IMR-90 (cell line): ENCODE measurements around the gene UNC13C. TPM values are rescaled to one million over a fixed set of nuclear protein-coding genes. Genes with fewer than 3 reads are reported as not detected.

Experiments
- ATAC-seq: fragments of 200-7000 bp; cut with Tn5 transposase; 2 replicates; pipeline ENCODE4 v1.9.1; 2020; ENCODE audit warnings: low read depth, mild to moderate bottlenecking, moderate library complexity
- BruUV-seq: library from RNA; stranded (reverse); fragments of 400-500 nt; replicated peaks from 2 replicates; lab custom pipeline; 2021; lab: Mats Ljungman, UMichigan
- CTCF ChIA-PET: fragments of 300-600 bp; formaldehyde crosslinking; extraction: SDS; loops from one replicate; lab custom pipeline; 2021; ENCODE audit warnings: antibody characterized with exemption; lab: Yijun Ruan, JAX
- POLR2A ChIA-PET: fragments of 300-600 bp; sonication (Branson Sonifier 250); formaldehyde crosslinking; loops from one replicate; lab custom pipeline; 2022; ENCODE audit warnings: antibody characterized with exemption; ENCODE audit not compliant: unreplicated experiment; lab: Charles Lee
- DNase-seq: peaks from one replicate; pipeline ENCODE4 v3.0.0; 2013
- H2AFZ ChIP-seq: replicated peaks from 2 replicates; pipeline ENCODE3; 2013; ENCODE audit warnings: low read length, mild to moderate bottlenecking; ENCODE audit not compliant: poor library complexity
- H2AK5ac ChIP-seq: 2 replicates; pipeline ENCODE4 v1.6.1; 2013; ENCODE audit warnings: low read depth, low read length, inconsistent platforms
- H2AK9ac ChIP-seq: replicated peaks from 2 replicates; pipeline ENCODE3; 2013; ENCODE audit warnings: mild to moderate bottlenecking, low read depth, low read length, moderate library complexity; ENCODE audit not compliant: poor library complexity
- H2BK120ac ChIP-seq: 2 replicates; pipeline ENCODE4 v1.6.1; 2013; ENCODE audit warnings: low read depth, low read length, inconsistent platforms
- H2BK15ac ChIP-seq: 3 replicates; pipeline ENCODE4 v1.6.1; 2013; ENCODE audit warnings: low read depth, low read length, inconsistent platforms
- H2BK20ac ChIP-seq: 2 replicates; pipeline ENCODE4 v1.6.1; 2013; ENCODE audit warnings: low read depth, mild to moderate bottlenecking, inconsistent platforms, low read length, moderate library complexity
- H2BK5ac ChIP-seq: 2 replicates; pipeline ENCODE4 v1.6.1; 2013; ENCODE audit warnings: mild to moderate bottlenecking, low read depth, low read length, inconsistent platforms; ENCODE audit not compliant: poor library complexity, severe bottlenecking
- H3K14ac ChIP-seq: replicated peaks from 2 replicates; pipeline ENCODE4 v1.6.1; 2013; ENCODE audit warnings: low read depth, low read length, inconsistent platforms
- H3K18ac ChIP-seq: 2 replicates; pipeline ENCODE4 v1.6.1; 2013; ENCODE audit warnings: low read depth, low read length, control low read depth
- H3K23ac ChIP-seq: 2 replicates; pipeline ENCODE4 v1.6.1; 2013; ENCODE audit warnings: low read depth, low read length, inconsistent platforms
- H3K27ac ChIP-seq: 2 replicates; pipeline ENCODE4 v1.5.1; 2013; ENCODE audit warnings: mild to moderate bottlenecking, control low read depth, low read length; ENCODE audit not compliant: insufficient read depth
- H3K27me3 ChIP-seq: 2 replicates; pipeline ENCODE4 v1.6.1; 2013; ENCODE audit warnings: low read length; ENCODE audit not compliant: control insufficient read depth, insufficient read depth
- H3K36me3 ChIP-seq: 2 replicates; pipeline ENCODE4 v1.6.1; 2013; ENCODE audit warnings: low read length, mixed read lengths; ENCODE audit not compliant: control insufficient read depth, insufficient read depth
- H3K4ac ChIP-seq: 2 replicates; pipeline ENCODE4 v1.6.1; 2013; ENCODE audit warnings: low read depth, low read length, inconsistent platforms
- H3K4me1 ChIP-seq: 2 replicates; pipeline ENCODE4 v1.6.1; 2013; ENCODE audit warnings: low read length, mixed read lengths; ENCODE audit not compliant: control insufficient read depth, insufficient read depth
- H3K4me2 ChIP-seq: 2 replicates; pipeline ENCODE4 v1.6.1; 2013; ENCODE audit warnings: low read depth, mild to moderate bottlenecking, control low read depth, low read length, moderate library complexity
- H3K4me3 ChIP-seq: 2 replicates; pipeline ENCODE4 v1.5.1; 2013; ENCODE audit warnings: low read depth, mild to moderate bottlenecking, control low read depth, low read length, moderate library complexity; ENCODE audit not compliant: insufficient read depth
- H3K56ac ChIP-seq: 2 replicates; pipeline ENCODE4 v1.6.1; 2013; ENCODE audit warnings: low read length, inconsistent platforms; ENCODE audit not compliant: insufficient read depth; ENCODE audit errors: extremely low read depth
- H3K79me1 ChIP-seq, 2 experiments: 2 replicates each; pipeline ENCODE4 v1.6.1; 2013; ENCODE audit warnings: low read length in 2 of 2, inconsistent platforms in 1 of 2, low read depth in 1 of 2
- H3K9ac ChIP-seq: 2 replicates; pipeline ENCODE4 v1.6.1; 2013; ENCODE audit warnings: low read depth, low read length, control low read depth
- H3K9me1 ChIP-seq: 2 replicates; pipeline ENCODE4 v1.6.1; 2013; ENCODE audit warnings: low read length, inconsistent platforms; ENCODE audit not compliant: insufficient read depth
- H3K9me3 ChIP-seq: 2 replicates; pipeline ENCODE4 v1.6.1; 2013; ENCODE audit warnings: low read length; ENCODE audit not compliant: control insufficient read depth, insufficient read depth
- H4K20me1 ChIP-seq: 2 replicates; pipeline ENCODE4 v1.6.1; 2013; ENCODE audit warnings: low read length, inconsistent platforms; ENCODE audit not compliant: insufficient read depth
- H4K5ac ChIP-seq: 2 replicates; pipeline ENCODE4 v1.6.1; 2013; ENCODE audit warnings: mild to moderate bottlenecking, low read depth, low read length, control low read depth
- H4K8ac ChIP-seq, 2 experiments: 2 replicates each; pipeline ENCODE4 v1.6.1; 2013; ENCODE audit warnings: low read depth in 2 of 2, low read length in 2 of 2, control low read depth in 1 of 2, inconsistent platforms in 1 of 2
- H4K91ac ChIP-seq: 2 replicates; pipeline ENCODE4 v1.6.1; 2013; ENCODE audit warnings: low read depth, low read length, inconsistent platforms; ENCODE audit not compliant: insufficient read depth
- BHLHE40 ChIP-seq: fragments of 150-350 bp; IDR thresholded peaks from 2 replicates; pipeline ENCODE4 v1.6.1; 2016; ENCODE audit warnings: mild to moderate bottlenecking, low read depth, low read length
- CEBPB ChIP-seq: IDR thresholded peaks from 2 replicates; pipeline ENCODE4 v1.6.1; 2012; ENCODE audit warnings: low read depth, low read length, improper control_type of control experiment
- CHD1 ChIP-seq: IDR thresholded peaks from 2 replicates; pipeline ENCODE4 v1.6.1; 2012; ENCODE audit warnings: low read depth, low read length, improper control_type of control experiment
- FOS ChIP-seq: fragments of 150-350 bp; IDR thresholded peaks from 2 replicates; pipeline ENCODE4 v1.6.1; 2016; ENCODE audit warnings: low read depth, low read length
- MAFK ChIP-seq: IDR thresholded peaks from 2 replicates; pipeline ENCODE4 v1.6.1; 2012; ENCODE audit warnings: low read depth, low read length, improper control_type of control experiment
- MAZ ChIP-seq: IDR thresholded peaks from 2 replicates; pipeline ENCODE4 v1.6.1; 2012; ENCODE audit warnings: low read depth, mild to moderate bottlenecking, low read length, improper control_type of control experiment, moderate library complexity, borderline replicate concordance
- MXI1 ChIP-seq: IDR thresholded peaks from 2 replicates; pipeline ENCODE4 v1.6.1; 2012; ENCODE audit warnings: low read depth, mild to moderate bottlenecking, low read length, moderate library complexity, borderline replicate concordance
- NFE2L2 ChIP-seq: fragments of 150-350 bp; IDR thresholded peaks from 2 replicates; pipeline ENCODE4 v1.6.1; 2016; ENCODE audit warnings: low read depth, mild to moderate bottlenecking, low read length
- POLR2A ChIP-seq: IDR thresholded peaks from 2 replicates; pipeline ENCODE4 v1.6.1; 2012; ENCODE audit warnings: mild to moderate bottlenecking, low read depth, low read length
- RAD21 ChIP-seq: IDR thresholded peaks from 2 replicates; pipeline ENCODE4 v1.6.1; 2012; ENCODE audit warnings: low read length, improper control_type of control experiment
- RCOR1 ChIP-seq: IDR thresholded peaks from 2 replicates; pipeline ENCODE4 v1.6.1; 2012; ENCODE audit warnings: mild to moderate bottlenecking, low read length, improper control_type of control experiment; ENCODE audit not compliant: insufficient replicate concordance
- RFX5 ChIP-seq: IDR thresholded peaks from 2 replicates; pipeline ENCODE4 v1.8.0; 2012; ENCODE audit warnings: low read depth, mild to moderate bottlenecking, low read length, moderate library complexity
- SMC3 ChIP-seq: fragments of 150-350 bp; IDR thresholded peaks from 2 replicates; pipeline ENCODE4 v1.6.1; 2016; ENCODE audit warnings: low read depth, mild to moderate bottlenecking, antibody characterized with exemption, low read length, moderate library complexity
- WGBS, 2 experiments: methylation state at CpG; one replicate each; pipeline versions ENCODE4 v1.1.5 to v1.1.7; 2013; ENCODE audit warnings: missing lambda C conversion rate in 2 of 2; ENCODE audit not compliant: insufficient read length in 1 of 2; ENCODE audit errors: extremely low coverage in 2 of 2; 5-methylcytosine and 5-hydroxymethylcytosine counted together
- dilution Hi-C: fragments of 300-500 bp; cut with HindIII; formaldehyde crosslinking; loops from one replicate; pipeline ENCODE4 v1.14.3; 2018; ENCODE audit warnings: low sequenced_read_pairs; ENCODE audit not compliant: unreplicated experiment
- in situ Hi-C: fragments of 300-500 bp; cut with MboI; formaldehyde crosslinking; loops from 3 replicates; pipeline ENCODE4 v1.14.3; 2019; ENCODE audit warnings: low sequenced_read_pairs, inconsistent platforms, mixed read lengths
- intact Hi-C: fragments of 100-400 bp; cut with micrococcal nuclease; formaldehyde crosslinking; loops from 2 replicates; pipeline ENCODE4 v1.10.0; 2022
- polyA plus RNA-seq, 3 experiments: library from polyadenylated mRNA; depleted of rRNA; stranded (reverse); fragments of >200 nt; gene quantifications; 2 replicates each; pipeline ENCODE4 v1.2.3, GENCODE V29; 2012; ENCODE audit warnings: low replicate concordance in 1 of 3
- total RNA-seq: library from RNA; depleted of rRNA; stranded (reverse); fragments of >200 nt; gene quantifications from 2 replicates; pipeline ENCODE4 v1.2.3, GENCODE V29; 2012
- TF ChIP-seq, protein P1 (sequence below): conservative IDR thresholded peaks from 2 replicates; pipeline ENCODE4 v1.5.1; 2012; ENCODE audit warnings: mild to moderate bottlenecking, low read depth, low read length, improper control_type of control experiment
- TF ChIP-seq, protein P2 (sequence below): fragments of 150-350 bp; IDR thresholded peaks from 2 replicates; pipeline ENCODE4 v1.6.1; 2016; ENCODE audit warnings: low read depth, mild to moderate bottlenecking, low read length, moderate library complexity, borderline replicate concordance
- TF ChIP-seq, protein P3 (sequence below): fragments of 150-350 bp; IDR thresholded peaks from 2 replicates; pipeline ENCODE4 v1.6.1; 2017; ENCODE audit warnings: mild to moderate bottlenecking, antibody characterized with exemption, low read length, low read depth

UNC13C gene
- total and polyA plus RNA-seq, 2 of the 4 experiments (the other 2 are of a cell fraction): not detected

DNA sequence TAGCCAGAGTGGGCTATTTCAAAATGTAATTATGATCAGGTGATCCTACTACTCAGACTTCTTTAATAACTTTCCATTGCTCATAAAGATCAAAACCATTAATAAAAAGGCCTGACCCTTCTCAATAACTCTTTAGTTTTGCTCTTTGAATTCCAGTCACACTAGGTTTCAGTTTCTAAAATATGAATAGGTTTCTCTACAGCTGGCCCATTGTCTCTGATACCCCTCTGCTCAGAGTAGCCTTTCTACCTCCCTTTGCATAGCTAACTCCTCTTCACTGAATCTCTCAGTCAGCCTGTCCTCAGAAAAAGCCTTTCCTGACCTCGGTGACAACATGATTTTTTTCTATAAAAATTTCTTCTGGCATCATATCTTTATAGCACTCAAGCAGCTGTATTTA is 209.1 kb downstream of the UNC13C start:
- Histone ChIP-seq H3K4me2 (no peak overlapping the region), H3K18ac (no peak overlapping the region), H2AFZ (no peak overlapping the region), H3K36me3 (no peaks in the 10 kb centered on the region), H2BK20ac (no peak overlapping the region), H3K9me3 (no peaks in the 10 kb centered on the region), H4K8ac (no peak overlapping the region), H3K79me1 (no peaks in the 10 kb centered on the region), H3K27me3 (no peaks in the 10 kb centered on the region), H3K4me1 (no peaks in the 10 kb centered on the region), H4K20me1 (no peaks in the 10 kb centered on the region), H2AK9ac (no peak overlapping the region), H2BK15ac (no peak overlapping the region), H2BK120ac (no peak overlapping the region), H3K27ac (no peak overlapping the region), H4K91ac (no peak overlapping the region), H2AK5ac (no peak overlapping the region), H3K9me1 (no peaks in the 10 kb centered on the region), H2BK5ac (no peak overlapping the region), H3K4ac (no peak overlapping the region), H3K4me3 (no peak overlapping the region), H3K23ac (no peak overlapping the region), H3K56ac (no peak overlapping the region), H3K14ac (no peak overlapping the region), H4K5ac (no peak overlapping the region), H3K9ac (no peak overlapping the region)
- CTCF ChIA-PET: no interaction called here
- TF ChIP-seq CHD1 (no peak), CEBPB (no peak), BHLHE40 (no peak), SMC3 (no peak), RCOR1 (no peak), MAZ (no peak), POLR2A (no peak), RAD21 (no peak), MXI1 (no peak), MAFK (no peak), FOS (no peak), RFX5 (no peak), NFE2L2 (no peak)
- TF ChIP-seq, protein P1, sequence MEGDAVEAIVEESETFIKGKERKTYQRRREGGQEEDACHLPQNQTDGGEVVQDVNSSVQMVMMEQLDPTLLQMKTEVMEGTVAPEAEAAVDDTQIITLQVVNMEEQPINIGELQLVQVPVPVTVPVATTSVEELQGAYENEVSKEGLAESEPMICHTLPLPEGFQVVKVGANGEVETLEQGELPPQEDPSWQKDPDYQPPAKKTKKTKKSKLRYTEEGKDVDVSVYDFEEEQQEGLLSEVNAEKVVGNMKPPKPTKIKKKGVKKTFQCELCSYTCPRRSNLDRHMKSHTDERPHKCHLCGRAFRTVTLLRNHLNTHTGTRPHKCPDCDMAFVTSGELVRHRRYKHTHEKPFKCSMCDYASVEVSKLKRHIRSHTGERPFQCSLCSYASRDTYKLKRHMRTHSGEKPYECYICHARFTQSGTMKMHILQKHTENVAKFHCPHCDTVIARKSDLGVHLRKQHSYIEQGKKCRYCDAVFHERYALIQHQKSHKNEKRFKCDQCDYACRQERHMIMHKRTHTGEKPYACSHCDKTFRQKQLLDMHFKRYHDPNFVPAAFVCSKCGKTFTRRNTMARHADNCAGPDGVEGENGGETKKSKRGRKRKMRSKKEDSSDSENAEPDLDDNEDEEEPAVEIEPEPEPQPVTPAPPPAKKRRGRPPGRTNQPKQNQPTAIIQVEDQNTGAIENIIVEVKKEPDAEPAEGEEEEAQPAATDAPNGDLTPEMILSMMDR: no peak
- TF ChIP-seq, protein P2, sequence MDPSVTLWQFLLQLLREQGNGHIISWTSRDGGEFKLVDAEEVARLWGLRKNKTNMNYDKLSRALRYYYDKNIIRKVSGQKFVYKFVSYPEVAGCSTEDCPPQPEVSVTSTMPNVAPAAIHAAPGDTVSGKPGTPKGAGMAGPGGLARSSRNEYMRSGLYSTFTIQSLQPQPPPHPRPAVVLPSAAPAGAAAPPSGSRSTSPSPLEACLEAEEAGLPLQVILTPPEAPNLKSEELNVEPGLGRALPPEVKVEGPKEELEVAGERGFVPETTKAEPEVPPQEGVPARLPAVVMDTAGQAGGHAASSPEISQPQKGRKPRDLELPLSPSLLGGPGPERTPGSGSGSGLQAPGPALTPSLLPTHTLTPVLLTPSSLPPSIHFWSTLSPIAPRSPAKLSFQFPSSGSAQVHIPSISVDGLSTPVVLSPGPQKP: no peak
- TF ChIP-seq, protein P3, sequence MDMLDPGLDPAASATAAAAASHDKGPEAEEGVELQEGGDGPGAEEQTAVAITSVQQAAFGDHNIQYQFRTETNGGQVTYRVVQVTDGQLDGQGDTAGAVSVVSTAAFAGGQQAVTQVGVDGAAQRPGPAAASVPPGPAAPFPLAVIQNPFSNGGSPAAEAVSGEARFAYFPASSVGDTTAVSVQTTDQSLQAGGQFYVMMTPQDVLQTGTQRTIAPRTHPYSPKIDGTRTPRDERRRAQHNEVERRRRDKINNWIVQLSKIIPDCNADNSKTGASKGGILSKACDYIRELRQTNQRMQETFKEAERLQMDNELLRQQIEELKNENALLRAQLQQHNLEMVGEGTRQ: no peak
- dilution Hi-C loops (no loop called here), intact Hi-C loops (no loop called here), in situ Hi-C loops (no loop called here)
- no TSS peak for BruUV-seq
- DNase-seq: no peak
- ATAC-seq: no peak
- POLR2A ChIA-PET: no interaction called here
- no CpG with 5 or more reads among the region's 1 CpG for WGBS, 2 experiments
